HG03439 (cell line): ENCODE results near the gene KRTAP5-3.
A peak's percentile ranks its signal among the peaks of the same experiment; 100 is the strongest.
"Not testable (repeated sequence)": the region's sequence is repeated elsewhere in the genome, so short reads cannot be mapped to it uniquely, and the experiment has no call there.

Source experiments
- ATAC-seq: cut with Tn5 transposase; IDR thresholded peaks from one replicate; pipeline ENCODE4 v1.9.1; 2021; ENCODE audit warnings: mild to moderate bottlenecking, moderate library complexity; ENCODE audit not compliant: unreplicated experiment

The KRTAP5-3 gene

DNA sequence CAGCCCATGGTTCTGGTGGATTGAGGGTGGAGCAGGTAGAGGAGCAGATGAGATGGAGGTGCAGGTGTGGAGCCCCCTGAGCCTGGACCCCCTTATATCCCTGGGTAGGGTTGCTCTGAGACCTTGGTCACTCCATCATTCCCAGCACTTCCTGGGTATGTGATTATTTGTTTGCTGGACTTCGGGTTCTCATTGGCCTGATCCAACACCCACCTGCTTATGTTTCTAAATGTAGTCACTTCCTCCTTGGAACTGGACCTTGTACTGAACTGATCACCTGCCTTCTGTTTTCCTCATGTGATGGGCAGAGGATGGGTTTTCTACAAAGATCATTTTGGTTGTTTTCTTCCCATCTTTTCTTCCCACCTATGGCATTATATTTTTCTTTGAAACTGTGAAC lies 13.8 kb upstream of the KRTAP5-3 start, which contains the start of gene KRTAP5-4:
TSS of gene KRTAP5-4 (minus strand) at position 53 of the 400 bp plus-strand sequence. CDS start at position 8, 45 bp downstream.
- no peak for ATAC-seq

DNA sequence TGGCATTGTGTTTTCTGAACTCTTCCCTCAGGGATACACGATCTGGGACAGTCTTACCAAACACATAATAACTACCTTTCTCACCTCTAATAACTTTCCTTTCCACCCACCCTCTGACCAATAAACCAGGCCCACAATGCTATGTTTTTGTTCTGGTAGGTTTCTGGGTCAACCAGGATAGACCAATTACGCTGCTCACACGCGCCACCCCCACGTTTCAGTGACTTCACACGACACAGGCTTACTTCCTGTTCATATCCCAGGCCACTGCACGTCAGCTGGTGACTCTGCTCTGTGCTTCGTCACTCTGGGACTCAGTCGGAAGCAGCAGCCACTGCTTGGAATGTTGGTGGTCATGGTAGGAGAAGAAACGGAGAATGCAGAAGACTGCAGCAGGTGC lies 11.2 kb upstream of the KRTAP5-3 start:
- no peak for ATAC-seq

DNA sequence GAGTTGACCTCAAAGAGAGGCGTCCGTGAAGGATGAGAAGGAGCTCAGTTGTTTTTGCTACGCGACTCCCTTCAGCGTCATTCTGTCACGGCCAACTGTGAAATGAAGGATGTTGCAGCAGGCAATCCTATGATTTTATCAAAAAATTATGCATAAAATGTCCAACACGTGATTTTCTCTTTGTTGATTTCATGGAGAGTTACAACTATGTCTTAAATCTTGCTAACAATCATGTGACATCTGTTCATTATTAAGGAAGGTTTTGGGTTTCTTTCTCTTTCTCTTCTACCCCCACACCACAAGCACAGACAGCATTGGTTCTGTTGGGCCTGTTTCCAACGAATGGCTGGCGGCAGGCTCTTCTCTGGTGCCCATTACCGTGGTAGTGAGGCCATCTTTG lies 10.0 kb upstream of the KRTAP5-3 start:
- no peak for ATAC-seq

- ATAC-seq: not testable (repeated sequence)
These were observed 362 bp downstream of the KRTAP5-3 start for GRCh38 chr11:1607901-1608300.

DNA sequence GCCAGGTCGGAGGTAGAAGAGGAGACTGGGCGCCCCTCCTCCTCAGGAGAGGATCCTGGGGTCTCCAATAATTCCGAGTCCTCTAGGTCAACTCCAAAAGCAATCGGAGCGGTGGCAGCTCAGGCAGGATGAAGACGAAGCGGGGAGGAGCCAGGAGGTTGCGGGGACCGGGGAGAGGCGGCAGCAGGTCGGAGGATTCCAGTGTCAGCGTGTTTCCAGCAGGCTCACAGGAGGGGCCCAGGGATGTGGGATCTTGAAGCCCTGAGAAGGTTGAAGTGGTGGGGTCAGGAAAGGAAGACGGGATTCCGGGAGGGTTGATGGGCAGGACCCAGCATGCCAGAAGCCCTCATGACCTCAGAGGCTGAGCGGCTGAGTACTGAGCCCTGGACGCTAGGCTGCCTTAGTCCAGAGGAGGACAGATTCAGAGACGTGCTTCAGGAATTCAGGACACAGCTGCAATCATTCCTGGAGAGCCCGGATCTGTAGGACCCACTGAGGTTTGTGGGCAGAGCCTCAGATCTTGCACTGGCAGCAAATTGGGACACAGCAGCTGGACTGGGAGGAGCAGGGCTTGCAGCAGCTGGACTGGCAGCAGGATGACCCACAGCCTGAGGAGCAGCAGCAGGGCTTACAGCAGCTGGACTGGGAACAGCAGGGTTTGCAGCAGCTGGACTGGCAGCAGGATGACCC lies 962 bp downstream of the KRTAP5-3 start:
- not testable (repeated sequence) for ATAC-seq

DNA sequence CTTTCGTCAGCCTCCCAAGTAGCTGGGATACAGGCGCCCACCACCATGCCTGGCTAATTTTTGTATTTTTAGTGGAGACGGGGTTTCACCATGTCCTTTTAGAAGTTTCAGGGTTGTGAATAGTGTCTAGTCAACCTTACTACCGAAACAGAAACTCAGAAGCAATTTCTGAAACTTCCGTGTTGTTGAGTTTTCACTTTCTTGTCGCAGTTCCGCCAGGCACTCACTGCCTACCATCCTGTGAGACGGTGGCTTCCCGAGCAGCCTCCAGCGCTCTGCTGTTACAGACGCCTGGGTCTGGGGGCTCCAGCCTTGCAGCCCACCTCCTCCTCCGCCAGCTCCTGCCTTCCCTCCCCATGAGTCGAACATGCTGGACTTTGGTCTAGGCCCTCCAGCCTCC lies 2.3 kb downstream of the KRTAP5-3 start:
- peak; percentile 84 for ATAC-seq

GRCh38 chr11:1604711-1605110 lies 3.6 kb downstream of the KRTAP5-3 start:
- ATAC-seq: no peak

DNA sequence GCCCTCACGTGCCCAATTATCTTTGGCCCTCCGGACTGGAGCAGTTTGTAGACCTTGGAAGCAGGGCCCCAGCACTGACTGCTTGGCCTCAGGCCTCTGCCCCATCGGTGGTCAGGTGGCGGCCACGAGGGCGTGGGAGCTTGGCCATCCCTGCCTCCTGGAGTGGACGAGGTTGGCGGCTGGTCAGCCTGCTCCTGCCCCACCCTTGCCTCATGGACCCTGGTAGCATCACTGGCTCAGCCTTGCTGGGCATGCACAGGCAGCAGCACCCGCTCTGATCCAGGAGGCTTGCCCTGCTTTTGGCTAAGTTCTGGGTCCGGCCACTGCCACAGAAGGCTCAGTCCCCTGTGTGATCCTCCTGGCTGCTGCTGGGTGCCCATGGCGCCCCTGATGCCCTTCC lies 4.1 kb downstream of the KRTAP5-3 start:
- no peak for ATAC-seq

DNA sequence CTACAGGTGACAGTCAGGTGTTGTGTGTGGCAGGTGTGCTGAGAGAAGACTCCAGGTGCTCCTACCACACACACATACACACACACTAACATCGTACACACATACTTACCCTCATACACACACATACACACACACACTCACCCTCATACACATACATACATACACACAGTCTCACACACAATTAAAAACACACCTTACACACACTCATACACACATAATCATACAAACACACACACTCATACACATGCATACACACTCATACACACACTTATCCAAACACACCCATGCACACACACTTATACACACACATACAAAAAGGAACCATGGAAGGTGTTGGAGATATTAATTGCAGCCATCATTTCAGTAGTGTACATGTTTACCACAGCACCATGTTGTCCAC lies 4.6 kb downstream of the KRTAP5-3 start:
- no peak for ATAC-seq

DNA sequence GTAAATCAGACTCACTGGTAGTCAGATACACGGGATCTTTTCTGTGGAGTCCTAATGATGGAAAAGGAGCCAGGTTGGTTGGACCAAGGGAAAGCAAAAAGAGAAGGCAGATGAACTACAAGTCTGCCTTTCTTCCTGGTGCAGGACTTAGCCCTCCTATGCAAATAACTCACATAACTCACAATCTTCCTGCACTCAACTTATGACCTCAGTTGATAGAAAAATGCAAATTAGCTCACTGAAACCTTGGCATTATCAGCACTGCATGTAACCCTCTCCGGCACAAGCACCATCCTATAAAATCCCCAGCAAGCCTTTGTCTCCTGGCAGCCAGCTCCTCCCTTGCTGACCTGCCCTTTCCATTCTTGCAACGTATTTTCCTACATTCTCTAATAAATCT lies 6.6 kb downstream of the KRTAP5-3 start:
- not testable (repeated sequence) for ATAC-seq

DNA sequence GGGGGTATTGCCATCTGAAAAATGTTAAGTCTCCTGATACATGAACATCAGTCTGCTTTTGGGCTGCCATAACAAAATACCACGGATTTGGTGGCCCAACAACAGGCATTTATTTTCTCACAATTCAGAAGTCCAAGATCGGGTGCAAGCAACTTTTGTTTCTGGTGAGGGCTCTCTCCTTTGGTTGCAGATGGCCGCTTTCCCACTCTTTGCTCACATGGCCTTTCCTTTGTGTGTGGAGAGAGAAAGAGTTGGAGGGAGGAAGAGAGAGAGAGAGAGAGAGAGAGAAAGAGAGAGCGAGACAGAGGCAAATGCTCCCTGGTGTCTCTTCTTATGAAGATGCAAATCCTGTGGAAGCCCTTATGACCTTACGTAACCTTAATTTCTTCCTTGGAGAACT lies 7.6 kb downstream of the KRTAP5-3 start:
- no peak for ATAC-seq

DNA sequence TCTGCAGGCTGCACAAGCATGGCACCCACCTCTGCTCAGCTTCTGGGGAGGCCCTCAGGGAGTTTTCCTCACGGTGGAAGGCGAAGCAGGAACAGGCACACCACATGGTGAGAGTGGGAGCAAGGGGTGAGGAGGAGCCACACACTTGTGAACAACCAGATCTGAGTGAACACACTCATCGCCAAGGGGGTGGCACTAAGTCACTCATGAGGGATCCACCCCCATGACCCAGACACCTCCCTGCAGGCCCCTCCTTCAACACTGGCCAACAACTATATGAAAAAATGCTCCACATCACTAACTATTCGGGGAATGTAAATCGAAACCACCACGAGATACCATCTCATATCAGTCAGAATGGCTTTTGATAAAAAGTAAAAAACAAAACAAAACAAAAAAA lies 9.4 kb downstream of the KRTAP5-3 start:
- no peak for ATAC-seq

GRCh38 chr11:1598406-1598805 lies 9.9 kb downstream of the KRTAP5-3 start:
- not testable (repeated sequence) for ATAC-seq

- no peak for ATAC-seq
These were observed 10.3 kb downstream of the KRTAP5-3 start, which contains the start of gene KRTAP5-2 for GRCh38 chr11:1597994-1598380. TSS of gene KRTAP5-2 (minus strand) at chr11:1598294. CDS start at chr11:1598250, 44 bp downstream.

DNA sequence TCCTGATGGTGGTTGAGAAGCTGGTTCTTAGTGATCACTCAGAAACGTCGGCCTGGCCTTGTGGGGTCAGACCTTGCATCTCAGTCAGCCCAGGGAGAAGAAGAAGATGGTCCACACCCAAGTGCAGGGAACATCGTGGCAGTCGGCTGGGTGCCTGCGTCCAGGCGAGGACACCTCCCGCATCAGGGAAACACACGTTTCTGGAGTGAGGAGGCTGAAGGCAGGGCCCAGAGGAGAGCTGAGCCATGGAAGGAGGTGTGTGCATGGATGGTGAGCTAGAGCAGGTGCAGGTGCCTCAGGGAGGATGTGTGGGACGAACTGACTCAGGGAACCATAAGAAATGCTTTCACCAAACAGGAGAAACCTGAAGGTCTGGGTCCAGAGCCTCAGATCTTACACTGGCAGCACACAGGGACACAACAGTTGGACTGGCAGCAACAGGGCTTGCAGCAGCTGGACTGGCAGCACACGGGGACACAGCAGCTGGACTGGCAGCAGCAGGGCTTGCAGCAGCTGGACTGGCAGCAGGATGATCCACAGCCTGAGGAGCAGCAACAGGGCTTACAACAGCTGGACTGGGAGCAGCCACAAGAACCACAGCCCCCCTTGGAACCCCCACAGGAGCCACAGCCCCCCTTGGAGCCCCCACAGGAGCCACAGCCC lies 10.8 kb downstream of the KRTAP5-3 start:
- ATAC-seq: no peak

DNA sequence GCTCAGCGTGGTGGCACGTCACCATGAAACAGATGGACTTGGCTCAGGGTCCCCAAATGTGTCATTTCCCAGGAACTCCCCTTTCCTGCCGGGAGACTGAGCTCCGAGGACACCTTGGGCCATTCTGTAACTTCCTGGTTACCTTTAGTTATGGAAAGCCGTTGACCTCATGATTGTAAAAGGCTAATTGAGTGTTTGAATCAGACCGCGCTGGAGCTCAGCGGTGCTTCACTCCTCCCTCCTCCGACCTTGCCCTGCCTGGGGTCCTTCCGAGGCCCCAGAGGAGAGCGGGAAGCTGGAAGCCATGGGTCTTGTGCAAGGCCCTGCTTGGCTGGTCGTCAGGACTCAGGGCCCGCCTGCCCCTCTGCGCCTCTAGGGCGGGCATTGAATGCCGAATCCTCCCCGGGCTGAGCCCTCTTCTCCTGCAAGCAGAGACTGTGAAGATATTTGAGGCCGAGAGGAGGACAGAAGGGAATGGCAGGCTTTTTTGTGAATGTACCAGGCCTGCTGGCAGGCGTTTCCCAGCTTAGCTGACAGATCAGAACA lies 11.6 kb downstream of the KRTAP5-3 start:
- not testable (repeated sequence) for ATAC-seq

GRCh38 chr11:1595994-1596575 lies 12.2 kb downstream of the KRTAP5-3 start:
- ATAC-seq: not testable (repeated sequence)

DNA sequence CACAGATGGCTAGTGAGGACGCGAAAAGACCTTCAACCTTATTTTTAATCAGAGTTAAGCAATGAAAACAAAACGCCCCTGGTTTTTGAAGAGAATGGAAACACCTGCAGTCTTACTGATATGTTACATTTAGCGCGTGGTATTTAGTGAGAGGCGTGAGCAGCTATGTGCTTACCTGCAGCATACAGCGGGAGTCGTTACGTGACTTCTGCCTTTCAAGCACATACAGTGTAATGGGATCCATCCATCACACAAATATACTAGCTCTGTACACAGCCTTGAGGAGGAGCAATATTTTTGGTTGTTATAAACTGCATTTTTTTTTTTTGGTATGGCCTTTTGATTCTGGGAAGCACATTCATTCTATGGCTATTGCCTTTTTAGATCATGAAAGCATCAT lies 15.6 kb downstream of the KRTAP5-3 start:
- ATAC-seq: no peak

DNA sequence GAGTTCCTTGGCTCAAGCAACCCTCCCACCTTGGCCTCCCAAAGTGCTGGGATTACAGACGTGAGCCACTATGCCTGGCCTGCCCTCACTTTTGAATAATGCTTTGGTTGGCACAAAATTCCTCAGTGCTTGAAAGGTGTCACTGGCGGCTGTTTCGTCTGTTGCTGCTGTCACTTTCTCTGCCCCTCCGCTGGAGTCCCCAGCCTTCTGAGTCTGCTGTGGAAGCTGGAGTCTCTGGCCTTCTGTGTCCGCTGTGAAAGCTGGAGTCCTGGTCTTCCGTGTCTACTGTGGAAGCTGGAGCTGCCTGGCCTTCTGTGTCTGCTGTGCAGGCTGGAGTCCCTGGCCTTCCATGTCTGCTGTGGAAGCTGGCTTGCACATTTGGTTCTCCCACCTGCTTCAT lies 18.3 kb downstream of the KRTAP5-3 start:
- no peak for ATAC-seq

GRCh38 chr11:1589191-1589963 lies 18.9 kb downstream of the KRTAP5-3 start:
- ATAC-seq: not testable (repeated sequence)

DNA sequence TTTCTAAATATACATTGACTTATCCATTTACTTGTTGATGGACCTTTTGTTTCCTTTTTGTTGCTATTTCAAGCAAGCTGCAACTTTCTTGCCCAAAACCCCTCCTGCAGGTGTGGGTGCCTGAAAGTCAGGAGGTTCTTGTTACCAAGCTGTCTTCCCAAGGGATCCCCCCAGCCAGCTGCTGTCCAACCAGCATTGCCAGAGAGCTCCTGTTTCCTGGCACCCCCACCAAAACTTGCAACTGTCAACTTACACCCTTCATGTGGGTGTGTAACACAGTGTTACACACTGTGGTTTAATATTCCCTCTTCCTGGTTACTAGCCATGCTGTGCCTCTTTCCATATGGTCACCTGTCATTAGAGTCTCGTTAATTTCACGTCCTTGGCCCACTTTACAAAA lies 21.6 kb downstream of the KRTAP5-3 start:
- ATAC-seq: no peak
